Keratinocyte (primary cell): ENCODE results near the gene HOXD4. TPM values are rescaled to one million over a fixed set of nuclear protein-coding genes. Genes with fewer than 3 reads are reported as not detected.
A peak's percentile ranks its signal among the peaks of the same experiment; 100 is the strongest.

Experiments
- DNase-seq: peaks from one replicate; pipeline ENCODE4 v3.0.0-alpha.2; 2011; ENCODE audit warnings: low read depth, missing footprints, low spot score
- FAIRE-seq: peaks from 2 replicates; lab custom pipeline; 2011; peaks lifted over from hg19 to GRCh38; lab: Jason Lieb, UNC
- H2AFZ ChIP-seq: 2 replicates; pipeline ENCODE4 v1.6.0; 2012; ENCODE audit warnings: low read length, control low read depth, inconsistent platforms; ENCODE audit not compliant: control insufficient read depth
- H3K27ac ChIP-seq: 2 replicates; pipeline ENCODE4 v1.5.1; 2011; ENCODE audit warnings: low read length; ENCODE audit not compliant: control insufficient read depth, insufficient read depth
- H3K27me3 ChIP-seq: 3 replicates; pipeline ENCODE4 v1.6.0; 2011; ENCODE audit warnings: low read length; ENCODE audit not compliant: control insufficient read depth, insufficient read depth; ENCODE audit errors: extremely low read depth
- H3K36me3 ChIP-seq, 2 experiments: 2 replicates in 1 of 2; 3 replicates in 1 of 2; pipeline ENCODE4 v1.5.1; 2011; ENCODE audit warnings: low read length in 2 of 2, mild to moderate bottlenecking in 1 of 2; ENCODE audit not compliant: control insufficient read depth in 2 of 2, insufficient read depth in 2 of 2; ENCODE audit errors: extremely low read depth in 1 of 2
- H3K4me1 ChIP-seq: 3 replicates; pipeline ENCODE4 v1.5.1; 2011; ENCODE audit warnings: low read length; ENCODE audit not compliant: control insufficient read depth, insufficient read depth; ENCODE audit errors: extremely low read depth
- H3K4me2 ChIP-seq: 3 replicates; pipeline ENCODE4 v1.6.0; 2011; ENCODE audit warnings: low read depth, low read length; ENCODE audit not compliant: control insufficient read depth, insufficient read depth; ENCODE audit errors: extremely low read depth
- H3K4me3 ChIP-seq, 3 experiments: fragments of 200-600 bp in 1 of 3; sonication (generic) in 1 of 3; 2 replicates in 2 of 3; 3 replicates in 1 of 3; pipeline ENCODE4 v1.5.1; 2011 to 2016; ENCODE audit warnings: low read length in 3 of 3, mild to moderate bottlenecking in 3 of 3, control low read depth in 2 of 3, inconsistent platforms in 1 of 3, low read depth in 1 of 3, mixed read lengths in 1 of 3, mixed run types in 1 of 3, moderate library complexity in 1 of 3; ENCODE audit not compliant: control insufficient read depth in 2 of 3, insufficient read depth in 2 of 3; ENCODE audit errors: extremely low read depth in 1 of 3
- H3K79me2 ChIP-seq: 2 replicates; pipeline ENCODE4 v1.6.0; 2012; ENCODE audit warnings: low read length; ENCODE audit not compliant: control insufficient read depth, insufficient read depth
- H3K9ac ChIP-seq: 3 replicates; pipeline ENCODE4 v1.6.0; 2011; ENCODE audit warnings: low read length; ENCODE audit not compliant: control insufficient read depth, insufficient read depth; ENCODE audit errors: extremely low read depth
- H3K9me1 ChIP-seq: 3 replicates; pipeline ENCODE4 v1.6.0; 2011; ENCODE audit warnings: low read length; ENCODE audit not compliant: control insufficient read depth, insufficient read depth; ENCODE audit errors: extremely low read depth
- H3K9me3 ChIP-seq: 2 replicates; pipeline ENCODE4 v1.5.1; 2012; ENCODE audit warnings: low read depth, low read length; ENCODE audit not compliant: control insufficient read depth
- H4K20me1 ChIP-seq: 3 replicates; pipeline ENCODE4 v1.6.0; 2011; ENCODE audit warnings: low read length; ENCODE audit not compliant: control insufficient read depth, insufficient read depth; ENCODE audit errors: extremely low read depth
- CTCF ChIP-seq, 3 experiments: IDR thresholded peaks in 1 of 3; conservative IDR thresholded peaks in 1 of 3; optimal IDR thresholded peaks in 1 of 3; 2 replicates in 2 of 3; 3 replicates in 1 of 3; pipeline versions ENCODE3 to v1.5.1; 2011; ENCODE audit warnings: low read length in 3 of 3, mild to moderate bottlenecking in 3 of 3, moderate library complexity in 2 of 3, control low read depth in 1 of 3, inconsistent platforms in 1 of 3; ENCODE audit not compliant: insufficient read depth in 2 of 3; ENCODE audit errors: extremely low read depth in 1 of 3
- EZH2 ChIP-seq: IDR thresholded peaks from one replicate; pipeline ENCODE4 v1.6.1; 2012; ENCODE audit warnings: inconsistent platforms, mild to moderate bottlenecking, low read length, moderate library complexity
- dilution Hi-C: fragments of 300-500 bp; cut with MboI; formaldehyde crosslinking; loops from one replicate; pipeline ENCODE4 v1.7.0; 2020; ENCODE audit warnings: low sequenced_read_pairs; ENCODE audit not compliant: extremely low pct_ligation_motif_present
- polyA plus RNA-seq, 5 experiments: library from polyadenylated mRNA; depleted of rRNA in 3 of 5; stranded (reverse) in 3 of 5; stranded (forward) in 1 of 5; unstranded in 1 of 5; fragments of >200 nt; gene quantifications; 1 replicate in 1 of 5; 2 replicates in 3 of 5; 3 replicates in 1 of 5; pipeline versions ENCODE4 v1.2.1 to v1.2.3, GENCODE V29; 2011 to 2012; ENCODE audit warnings: missing spikeins in 2 of 5, low read depth in 1 of 5, low replicate concordance in 1 of 5

Gene HOXD4
- polyA plus RNA-seq, 1 donor (not counting 4 experiments of a cell fraction or from before 2014, with no cell fraction given): not detected

GRCh38 chr2:176156301-176156806, 5.0 kb downstream of the HOXD4 start:
- FAIRE-seq (no peak), DNase-seq (no peak)
- Histone ChIP-seq H2AFZ (no peak overlapping the region), H3K9me3 (no peaks in the 10 kb centered on the region), H3K36me3 (no peaks in the 10 kb centered on the region), H3K27me3 (peaks cover 93% of the 10 kb centered on the region), H3K4me2 (no peak overlapping the region), H3K4me1 (no peaks in the 10 kb centered on the region), H3K9ac (no peak overlapping the region), H3K9me1 (no peaks in the 10 kb centered on the region), H3K79me2 (no peaks in the 10 kb centered on the region), H3K27ac (no peak overlapping the region), H4K20me1 (no peaks in the 10 kb centered on the region), H3K4me3 (no peak overlapping the region)
- TF ChIP-seq EZH2 (no peak), CTCF (optimal IDR thresholded peaks at IDR 0.05 in 1 of 3, IDR thresholded peaks at IDR 0.05 in 1 of 3, conservative IDR thresholded peaks at IDR 0.05 in 1 of 3; ENCODE audit: extremely low read depth in 1 of 3, insufficient read depth in 2 of 3, low read length in 3 of 3) (no peak)
- dilution Hi-C loops: loop anchor here (25.0 kb wide), 1 partner anchor 481 kb away; no protein-coding TSS in a partner anchor

- no peak within 1 kb of the TSS for H3K4me3 ChIP-seq
- DNase-seq (no peak), FAIRE-seq (no peak)
- H3K9me1 ChIP-seq: no peaks in the 10 kb centered on the region
- H2AFZ ChIP-seq: no peak within 1 kb of the TSS
- TF ChIP-seq EZH2 (peak; percentile 27), CTCF (optimal IDR thresholded peaks at IDR 0.05 in 1 of 3, IDR thresholded peaks at IDR 0.05 in 1 of 3, conservative IDR thresholded peaks at IDR 0.05 in 1 of 3; ENCODE audit: extremely low read depth in 1 of 3, insufficient read depth in 2 of 3, low read length in 3 of 3) (no peak)
- no peaks in the 10 kb centered on the region for H4K20me1 ChIP-seq
- no peak within 1 kb of the TSS for H3K9ac ChIP-seq
- H3K4me1 ChIP-seq: no peaks in the 10 kb centered on the region
- H3K9me3 ChIP-seq: no peaks in the 10 kb centered on the region
- dilution Hi-C loops: loop anchor here (25.0 kb wide), 1 partner anchor 480 kb away; no protein-coding TSS in a partner anchor
- H3K4me2 ChIP-seq: no peak within 1 kb of the TSS
- no peaks in the 10 kb centered on the region for H3K79me2 ChIP-seq
- H3K36me3 ChIP-seq: no peaks in the 10 kb centered on the region
- H3K27ac ChIP-seq: no peak within 1 kb of the TSS
- peaks cover 93% of the 10 kb centered on the region for H3K27me3 ChIP-seq
These were observed 5.6 kb downstream of the HOXD4 start, which contains the start of gene HOXD3 for GRCh38 chr2:176156807-176157498. Gene HOXD3 (plus strand): TSS chr2:176157307. CDS start chr2:176169115, 11,808 bp downstream.
